K562 (cell line): ENCODE data around the gene NBEA. TPM values are rescaled to one million over a fixed set of nuclear protein-coding genes. Genes with fewer than 3 reads are reported as not detected.

Experiments
- ATAC-seq: fragments of 200-7000 bp; cut with Tn5 transposase; 3 replicates; pipeline ENCODE4 v1.9.1; 2020; ENCODE audit warnings: moderate library complexity
- BruUV-seq: library from RNA; stranded (reverse); fragments of 400-500 nt; replicated peaks from 2 replicates; lab custom pipeline; 2021; lab: Mats Ljungman, UMichigan
- CTCF ChIA-PET: fragments of 300-600 bp; formaldehyde crosslinking; extraction: SDS; loops from one replicate; lab custom pipeline; 2021; ENCODE audit warnings: low intra/inter-chr PET ratio; lab: Yijun Ruan, JAX
- POLR2A ChIA-PET: fragments of 300-600, 350-650 bp; sonication (Branson Sonifier 250); formaldehyde crosslinking; extraction: SDS; loops from one replicate; lab custom pipeline; 2021; ENCODE audit warnings: antibody characterized with exemption, inconsistent platforms; lab: Yijun Ruan, JAX
- DNase-seq, 4 experiments: peaks; one replicate each; pipeline versions ENCODE4 v3.0.0 to v3.0.0-alpha.2; 2011 to 2018; ENCODE audit warnings: low spot score in 3 of 4, mixed read lengths in 3 of 4; ENCODE audit errors: extremely low read depth in 1 of 4
- FAIRE-seq: peaks from 2 replicates; lab custom pipeline; 2011; peaks lifted over from hg19 to GRCh38; lab: Jason Lieb, UNC
- H2AFZ ChIP-seq: 2 replicates; pipeline ENCODE4 v1.6.0; 2011; ENCODE audit warnings: low read depth, low read length, control low read depth, inconsistent platforms
- H3K27ac ChIP-seq: fragments of 200-600 bp; 3 replicates; pipeline ENCODE4 v1.8.0; 2011; ENCODE audit warnings: low read depth, mild to moderate bottlenecking, control low read depth, inconsistent platforms, low read length, moderate library complexity, mixed read lengths; ENCODE audit errors: extremely low read depth
- H3K27me3 ChIP-seq, 2 experiments: fragments of 300-600 bp in 1 of 2; 2 replicates in 1 of 2; 3 replicates in 1 of 2; pipeline versions ENCODE4 v1.6.0 to v1.8.0; 2011; ENCODE audit warnings: inconsistent platforms in 2 of 2, low read length in 2 of 2, mild to moderate bottlenecking in 1 of 2, mixed read lengths in 1 of 2, moderate library complexity in 1 of 2; ENCODE audit not compliant: control insufficient read depth in 2 of 2, insufficient read depth in 2 of 2
- H3K36me3 ChIP-seq: fragments of 300-600 bp; 3 replicates; pipeline ENCODE4 v1.8.0; 2011; ENCODE audit warnings: mild to moderate bottlenecking, low read length, inconsistent platforms; ENCODE audit not compliant: control insufficient read depth, insufficient read depth
- H3K4me1 ChIP-seq, 2 experiments: fragments of 200-600 bp in 1 of 2; replicated peaks in 1 of 2; 2 replicates in 1 of 2; 3 replicates in 1 of 2; pipeline versions ENCODE4 v1.5.1 to v1.8.0; 2011; ENCODE audit warnings: inconsistent platforms in 2 of 2, low read length in 2 of 2, mild to moderate bottlenecking in 1 of 2, mixed read lengths in 1 of 2, moderate library complexity in 1 of 2; ENCODE audit not compliant: control insufficient read depth in 2 of 2, insufficient read depth in 2 of 2
- H3K4me2 ChIP-seq: 2 replicates; pipeline ENCODE4 v1.6.1; 2011; ENCODE audit warnings: low read length, control low read depth, inconsistent platforms, mixed read lengths; ENCODE audit not compliant: insufficient read depth
- H3K4me3 ChIP-seq: fragments of 200-600 bp; sonication (generic), shearing (Covaris generic); 2 replicates; pipeline ENCODE4 v1.5.1; 2016; ENCODE audit warnings: control low read depth, inconsistent platforms
- H3K79me2 ChIP-seq: fragments of 200-600 bp; 3 replicates; pipeline ENCODE4 v1.8.0; 2011; ENCODE audit warnings: low read length, inconsistent platforms; ENCODE audit not compliant: control insufficient read depth, insufficient read depth
- H3K9ac ChIP-seq, 2 experiments: 2 replicates each; pipeline versions ENCODE4 v1.6.0 to v1.6.1; 2011; ENCODE audit warnings: low read depth in 2 of 2, low read length in 2 of 2, control low read depth in 1 of 2, inconsistent platforms in 1 of 2, mild to moderate bottlenecking in 1 of 2, mixed read lengths in 1 of 2; ENCODE audit not compliant: insufficient read depth in 1 of 2
- H3K9me1 ChIP-seq: one replicate; pipeline ENCODE4 v1.6.0; 2011; ENCODE audit warnings: inconsistent platforms, mild to moderate bottlenecking, low read length, moderate library complexity; ENCODE audit not compliant: control insufficient read depth, insufficient read depth
- H3K9me3 ChIP-seq: replicated peaks from 2 replicates; pipeline ENCODE4 v1.5.1; 2011; ENCODE audit warnings: low read depth, low read length, inconsistent platforms; ENCODE audit not compliant: control insufficient read depth, insufficient read depth
- H4K20me1 ChIP-seq: replicated peaks from 2 replicates; pipeline ENCODE4 v1.6.1; 2011; ENCODE audit warnings: low read length, inconsistent platforms, mixed read lengths; ENCODE audit not compliant: control insufficient read depth, insufficient read depth
- FOXP4 ChIP-seq: sonication (generic); formaldehyde crosslinking; IDR thresholded peaks from 2 replicates; pipeline ENCODE4 v1.8.0; 2022; ENCODE audit warnings: mild to moderate bottlenecking, missing genetic modification reagents, borderline replicate concordance
- HSF4 ChIP-seq: fragments of 250-450 bp; sonication (Bioruptor Pico); IDR thresholded peaks from 2 replicates; pipeline ENCODE4 v2.1.2; 2022; ENCODE audit warnings: mild to moderate bottlenecking, moderate library complexity, borderline replicate concordance
- ZKSCAN8 ChIP-seq: fragments of 200-800 bp; sonication (Bioruptor generic); IDR thresholded peaks from 2 replicates; pipeline ENCODE4 v1.6.1; 2016; ENCODE audit warnings: missing genetic modification characterization, missing compliant biosample characterization
- WGBS: fragments of 100-300 bp; shearing (Covaris generic); methylation state at CpG from one replicate; pipeline ENCODE4 v1.1.6; 2016; ENCODE audit warnings: low coverage, mixed read lengths; ENCODE audit not compliant: insufficient coverage; ENCODE audit errors: missing lambda C conversion rate; 5-methylcytosine and 5-hydroxymethylcytosine counted together
- in situ Hi-C: fragments of 300-500 bp; cut with MboI; formaldehyde crosslinking; loops from 4 replicates; pipeline ENCODE4 v1.15.0; 2018; ENCODE audit warnings: inconsistent platforms, mixed read lengths
- intact Hi-C: fragments of 100-400 bp; cut with micrococcal nuclease; formaldehyde crosslinking; loops from 2 replicates; pipeline ENCODE4 v1.14.2; 2022
- polyA plus RNA-seq, 8 experiments: library from polyadenylated mRNA; depleted of rRNA in 4 of 8; stranded (reverse) in 5 of 8; unstranded in 3 of 8; fragments of >200 nt; fragmentation: Nextera tagmentation in 2 of 8; fragmentation: Illumina TruSeq in 1 of 8; extraction: Ambion mirVana in 2 of 8; extraction: Trizol in 1 of 8; gene quantifications; 2 replicates each; pipeline versions ENCODE4 v1.2.1 to v1.2.3, GENCODE V29; 2011 to 2014; ENCODE audit warnings: inconsistent platforms in 1 of 8, missing spikeins in 1 of 8
- total RNA-seq, 7 experiments: library from RNA; depleted of rRNA in 6 of 7; stranded (reverse); fragments of >200 nt in 6 of 7; fragmentation: Illumina TruSeq in 2 of 7; extraction: Trizol in 2 of 7; gene quantifications; 2 replicates each; pipeline versions ENCODE4 v1.2.1 to v1.2.3, GENCODE V29; 2011 to 2021; ENCODE audit warnings: low replicate concordance in 1 of 7
- TF ChIP-seq, protein P1 (sequence below), 2 experiments: fragments of 450-650 bp; IDR thresholded peaks; 2 replicates each; pipeline ENCODE4 v1.6.1; 2016; ENCODE audit warnings: mild to moderate bottlenecking in 2 of 2, borderline replicate concordance in 1 of 2, low read depth in 1 of 2, moderate library complexity in 1 of 2

Gene NBEA
- total and polyA plus RNA-seq, 9 of the 15 experiments (the other 6 are each of a cell fraction or from before 2014, with no cell fraction given), result 0.03 to 0.94 (median 0.05) TPM; not detected in 2

- ATAC-seq (no peak), FAIRE-seq (no peak), DNase-seq (no peak)
- Histone ChIP-seq H3K27me3 (no peaks in the 10 kb centered on the region), H3K4me1 (no peaks in the 10 kb centered on the region), H3K9ac (no peak overlapping the region), H3K79me2 (no peaks in the 10 kb centered on the region), H4K20me1 (no peaks in the 10 kb centered on the region), H3K4me2 (no peak overlapping the region), H3K27ac (no peak overlapping the region), H3K4me3 (no peak overlapping the region), H2AFZ (no peak overlapping the region), H3K36me3 (no peaks in the 10 kb centered on the region), H3K9me1 (no peaks in the 10 kb centered on the region), H3K9me3 (no peaks in the 10 kb centered on the region)
- ChIA-PET CTCF (no interaction called here), POLR2A (no interaction called here)
- no TSS peak for BruUV-seq
- intact Hi-C loops (no loop called here), in situ Hi-C loops (no loop called here)
- 0% methylated on average over 2 of the region's 2 CpGs for WGBS
- no peak for TF ChIP-seq FOXP4 (CRISPR knock-in tag)
Observed at GRCh38 chr13:35210261-35210660, 268.2 kb downstream of the NBEA start.

- DNase-seq, result no peak
- H3K4me3 ChIP-seq, result no peak overlapping the region
- H3K27ac ChIP-seq, result no peak overlapping the region
- no TSS peak for BruUV-seq
- no peaks in the 10 kb centered on the region for H3K9me1 ChIP-seq
- 0% methylated on average over 4 of the region's 4 CpGs for WGBS
- no peak overlapping the region for H3K4me2 ChIP-seq
- in situ Hi-C loops, result no loop called here
- no peaks in the 10 kb centered on the region for H3K27me3 ChIP-seq
- H3K36me3 ChIP-seq, result no peaks in the 10 kb centered on the region
- H2AFZ ChIP-seq, result no peak overlapping the region
- no peak for ATAC-seq
- no peak overlapping the region for H3K9ac ChIP-seq
- H3K9me3 ChIP-seq, result no peaks in the 10 kb centered on the region
- H3K4me1 ChIP-seq, result no peaks in the 10 kb centered on the region
- H4K20me1 ChIP-seq, result no peaks in the 10 kb centered on the region
- ChIA-PET CTCF (no interaction called here), POLR2A (no interaction called here)
- no peak for FAIRE-seq
- intact Hi-C loops, result no loop called here
- H3K79me2 ChIP-seq, result no peaks in the 10 kb centered on the region
- no peak for TF ChIP-seq ZKSCAN8 (CRISPR knock-in tag)
- no peak for TF ChIP-seq HSF4 (CRISPR knock-in tag)
- TF ChIP-seq, protein P1, sequence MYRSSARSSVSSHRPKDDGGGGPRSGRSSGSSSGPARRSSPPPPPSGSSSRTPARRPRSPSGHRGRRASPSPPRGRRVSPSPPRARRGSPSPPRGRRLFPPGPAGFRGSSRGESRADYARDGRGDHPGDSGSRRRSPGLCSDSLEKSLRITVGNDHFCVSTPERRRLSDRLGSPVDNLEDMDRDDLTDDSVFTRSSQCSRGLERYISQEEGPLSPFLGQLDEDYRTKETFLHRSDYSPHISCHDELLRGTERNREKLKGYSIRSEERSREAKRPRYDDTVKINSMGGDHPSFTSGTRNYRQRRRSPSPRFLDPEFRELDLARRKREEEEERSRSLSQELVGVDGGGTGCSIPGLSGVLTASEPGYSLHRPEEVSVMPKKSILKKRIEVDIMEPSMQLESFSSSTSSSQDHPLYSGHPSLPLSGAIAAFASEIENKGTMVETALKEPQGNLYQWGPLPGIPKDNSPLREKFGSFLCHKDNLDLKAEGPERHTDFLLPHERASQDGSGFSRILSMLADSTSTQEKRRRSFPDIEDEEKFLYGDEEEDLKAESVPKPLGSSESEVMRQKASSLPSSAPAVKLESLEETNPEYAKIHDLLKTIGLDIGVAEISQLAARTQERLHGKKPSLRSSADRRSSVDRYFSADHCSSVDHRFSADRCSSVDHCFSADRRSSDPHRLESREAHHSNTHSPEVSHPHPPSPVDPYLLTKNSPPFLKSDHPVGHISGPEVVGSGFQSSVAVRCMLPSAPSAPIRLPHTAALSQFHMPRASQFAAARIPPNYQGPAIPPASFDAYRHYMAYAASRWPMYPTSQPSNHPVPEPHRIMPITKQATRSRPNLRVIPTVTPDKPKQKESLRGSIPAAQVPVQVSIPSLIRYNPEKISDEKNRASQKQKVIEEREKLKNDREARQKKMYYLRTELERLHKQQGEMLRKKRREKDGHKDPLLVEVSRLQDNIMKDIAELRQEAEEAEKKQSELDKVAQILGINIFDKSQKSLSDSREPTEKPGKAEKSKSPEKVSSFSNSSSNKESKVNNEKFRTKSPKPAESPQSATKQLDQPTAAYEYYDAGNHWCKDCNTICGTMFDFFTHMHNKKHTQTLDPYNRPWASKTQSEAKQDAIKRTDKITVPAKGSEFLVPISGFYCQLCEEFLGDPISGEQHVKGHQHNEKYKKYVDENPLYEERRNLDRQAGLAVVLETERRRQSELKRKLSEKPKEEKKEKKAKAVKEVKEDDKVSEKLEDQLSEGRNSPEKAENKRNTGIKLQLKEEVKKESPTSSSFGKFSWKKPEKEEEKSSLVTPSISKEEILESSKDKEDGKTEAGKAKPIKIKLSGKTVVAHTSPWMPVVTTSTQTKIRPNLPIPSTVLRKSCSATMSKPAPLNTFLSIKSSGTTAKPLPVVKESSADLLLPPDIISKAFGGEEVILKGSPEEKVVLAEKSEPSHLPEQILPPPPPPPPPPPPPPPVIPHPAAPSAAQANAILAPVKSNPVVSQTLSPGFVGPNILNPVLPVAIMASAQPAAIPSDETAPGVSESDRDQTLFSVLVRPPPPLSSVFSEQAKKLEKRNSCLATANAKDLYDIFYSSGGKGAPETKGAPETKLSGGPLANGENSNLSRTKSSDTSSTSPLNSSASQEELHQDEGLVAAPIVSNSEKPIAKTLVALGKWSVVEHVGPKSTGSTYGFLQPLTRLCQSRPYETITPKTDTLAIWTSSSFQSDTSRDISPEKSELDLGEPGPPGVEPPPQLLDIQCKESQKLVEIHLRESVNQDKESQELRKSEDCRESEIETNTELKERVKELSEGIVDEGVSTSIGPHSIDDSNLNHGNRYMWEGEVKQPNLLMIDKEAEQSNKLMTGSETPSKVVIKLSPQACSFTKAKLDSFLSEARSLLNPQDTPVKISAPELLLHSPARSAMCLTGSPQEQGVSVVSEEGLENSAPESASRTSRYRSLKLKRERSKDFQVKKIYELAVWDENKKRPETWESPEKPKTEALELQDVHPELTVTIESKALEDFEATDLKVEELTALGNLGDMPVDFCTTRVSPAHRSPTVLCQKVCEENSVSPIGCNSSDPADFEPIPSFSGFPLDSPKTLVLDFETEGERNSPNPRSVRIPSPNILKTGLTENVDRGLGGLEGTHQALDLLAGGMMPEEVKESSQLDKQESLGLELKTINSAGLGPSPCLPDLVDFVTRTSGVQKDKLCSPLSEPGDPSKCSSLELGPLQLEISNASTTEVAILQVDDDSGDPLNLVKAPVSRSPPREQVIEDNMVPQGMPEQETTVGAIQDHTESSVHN (IDR thresholded peaks at IDR 0.05; ENCODE audit: borderline replicate concordance in 1 of 2, low read depth in 1 of 2), result no peak
Observed at GRCh38 chr13:35211949-35212348, 269.9 kb downstream of the NBEA start.
